Measurements from ENCODE around the gene ABCG1. TPM values are rescaled to one million over a fixed set of nuclear protein-coding genes. Genes with fewer than 3 reads are reported as not detected.

Gene ABCG1
- total RNA-seq, 1 experiment from 2014 or later: not detected

DNA sequence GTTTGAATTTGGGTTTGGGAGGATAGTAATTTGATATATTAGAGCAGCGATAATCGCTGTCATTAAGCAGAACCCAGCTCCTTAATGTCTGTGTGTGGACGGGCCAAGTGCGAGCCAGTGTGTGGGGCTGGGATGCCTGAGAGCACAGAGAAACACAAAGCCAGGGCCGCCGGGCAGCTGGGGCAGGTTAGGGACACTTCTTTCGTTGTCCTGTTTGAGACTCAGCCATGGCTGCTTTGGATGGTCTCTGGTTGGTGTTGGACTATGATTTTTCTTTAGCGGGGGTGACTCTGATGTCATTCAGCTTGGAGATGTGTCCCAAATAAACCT, 33.4 kb downstream of the ABCG1 start:
- DNase-seq: no peak
- no peaks in the 10 kb centered on the region for H3K36me3 ChIP-seq (ENCODE audit: control insufficient read depth, insufficient read depth, low read length)
- BruUV-seq (replicated peaks): no TSS peak
- H3K27me3 ChIP-seq (replicated peaks; ENCODE audit: control insufficient read depth, insufficient read depth, low read length): no peaks in the 10 kb centered on the region
- H3K9me3 ChIP-seq: no peaks in the 10 kb centered on the region
- intact Hi-C loops (cut with micrococcal nuclease; ENCODE audit: unreplicated experiment): loop anchor here (2.0 kb wide), 1 partner anchor 53 kb away; no protein-coding TSS in a partner anchor
- no peak overlapping the region for H3K4me3 ChIP-seq (ENCODE audit: low read depth, low read length)
- no peaks in the 10 kb centered on the region for H3K9me3 Mint-ChIP-seq (ENCODE audit: unreplicated experiment)
- H3K4me3 Mint-ChIP-seq (ENCODE audit: unreplicated experiment): no peak overlapping the region
- H3K4me1 Mint-ChIP-seq (ENCODE audit: low read depth, unreplicated experiment): no peaks in the 10 kb centered on the region
- peaks cover 21% of the 10 kb centered on the region for H3K27me3 Mint-ChIP-seq (ENCODE audit: insufficient read depth, unreplicated experiment)
- TF ChIP-seq, protein P1, sequence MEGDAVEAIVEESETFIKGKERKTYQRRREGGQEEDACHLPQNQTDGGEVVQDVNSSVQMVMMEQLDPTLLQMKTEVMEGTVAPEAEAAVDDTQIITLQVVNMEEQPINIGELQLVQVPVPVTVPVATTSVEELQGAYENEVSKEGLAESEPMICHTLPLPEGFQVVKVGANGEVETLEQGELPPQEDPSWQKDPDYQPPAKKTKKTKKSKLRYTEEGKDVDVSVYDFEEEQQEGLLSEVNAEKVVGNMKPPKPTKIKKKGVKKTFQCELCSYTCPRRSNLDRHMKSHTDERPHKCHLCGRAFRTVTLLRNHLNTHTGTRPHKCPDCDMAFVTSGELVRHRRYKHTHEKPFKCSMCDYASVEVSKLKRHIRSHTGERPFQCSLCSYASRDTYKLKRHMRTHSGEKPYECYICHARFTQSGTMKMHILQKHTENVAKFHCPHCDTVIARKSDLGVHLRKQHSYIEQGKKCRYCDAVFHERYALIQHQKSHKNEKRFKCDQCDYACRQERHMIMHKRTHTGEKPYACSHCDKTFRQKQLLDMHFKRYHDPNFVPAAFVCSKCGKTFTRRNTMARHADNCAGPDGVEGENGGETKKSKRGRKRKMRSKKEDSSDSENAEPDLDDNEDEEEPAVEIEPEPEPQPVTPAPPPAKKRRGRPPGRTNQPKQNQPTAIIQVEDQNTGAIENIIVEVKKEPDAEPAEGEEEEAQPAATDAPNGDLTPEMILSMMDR (IDR thresholded peaks at IDR 0.05; ENCODE audit: insufficient read depth in 1 of 2, low read depth in 1 of 2, low read length in 1 of 2, severe bottlenecking in 1 of 2, unreplicated experiment in 1 of 2): no peak
- no peaks in the 10 kb centered on the region for H3K36me3 Mint-ChIP-seq (ENCODE audit: insufficient read depth, unreplicated experiment)
- ChIA-PET POLR2A (no interaction called here), CTCF (no interaction called here)
- no peaks in the 10 kb centered on the region for H3K4me1 ChIP-seq
- no peak overlapping the region for H3K27ac Mint-ChIP-seq (ENCODE audit: unreplicated experiment)

DNA sequence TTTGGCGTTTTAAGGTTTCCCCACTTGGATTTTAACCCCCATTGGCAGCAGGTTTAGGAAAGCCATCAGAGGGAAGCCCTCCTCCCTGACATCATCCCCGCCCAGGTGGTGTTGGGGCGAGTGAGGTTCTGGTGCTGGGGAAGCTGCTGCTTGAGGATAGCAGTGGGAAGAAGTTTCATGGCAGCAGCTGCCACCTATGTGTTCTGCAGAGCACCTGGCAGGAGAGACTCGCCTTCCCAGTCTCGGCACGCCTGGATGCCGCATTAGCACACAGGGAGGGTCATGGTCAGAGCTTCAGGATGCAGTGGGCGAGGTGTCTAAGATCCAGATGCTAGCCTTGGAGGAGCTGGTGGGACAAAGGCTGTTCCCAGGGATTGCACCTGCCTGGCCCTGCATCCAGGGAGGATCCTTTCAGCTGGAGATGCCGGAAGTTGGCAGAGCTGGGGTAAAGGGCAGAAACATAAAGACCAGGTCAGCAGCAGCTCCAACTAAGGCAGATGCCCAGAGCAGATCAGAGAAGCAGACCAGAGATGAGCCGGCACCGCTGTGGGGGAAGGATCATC, 33.9 kb downstream of the ABCG1 start:
- TF ChIP-seq, protein P1 (IDR thresholded peaks at IDR 0.05; ENCODE audit: insufficient read depth in 1 of 2, low read depth in 1 of 2, low read length in 1 of 2, severe bottlenecking in 1 of 2, unreplicated experiment in 1 of 2): no peak
- H3K9me3 ChIP-seq: no peaks in the 10 kb centered on the region
- H3K36me3 ChIP-seq (ENCODE audit: control insufficient read depth, insufficient read depth, low read length): no peaks in the 10 kb centered on the region
- H3K4me1 ChIP-seq: no peaks in the 10 kb centered on the region
- Mint-ChIP-seq H3K27ac (ENCODE audit: unreplicated experiment) (no peak overlapping the region), H3K4me3 (ENCODE audit: unreplicated experiment) (no peak overlapping the region), H3K4me1 (ENCODE audit: low read depth, unreplicated experiment) (no peaks in the 10 kb centered on the region), H3K9me3 (ENCODE audit: unreplicated experiment) (no peaks in the 10 kb centered on the region), H3K27me3 (ENCODE audit: insufficient read depth, unreplicated experiment) (peaks cover 15% of the 10 kb centered on the region), H3K36me3 (ENCODE audit: insufficient read depth, unreplicated experiment) (no peaks in the 10 kb centered on the region)
- intact Hi-C loops (cut with micrococcal nuclease; ENCODE audit: unreplicated experiment): loop anchor here (2.0 kb wide), 1 partner anchor 54 kb away; no protein-coding TSS in a partner anchor
- DNase-seq: no peak
- no peaks in the 10 kb centered on the region for H3K27me3 ChIP-seq (replicated peaks; ENCODE audit: control insufficient read depth, insufficient read depth, low read length)
- no TSS peak for BruUV-seq (replicated peaks)
- H3K4me3 ChIP-seq (ENCODE audit: low read depth, low read length): no peak overlapping the region
- ChIA-PET POLR2A (no interaction called here), CTCF (no interaction called here)

DNA sequence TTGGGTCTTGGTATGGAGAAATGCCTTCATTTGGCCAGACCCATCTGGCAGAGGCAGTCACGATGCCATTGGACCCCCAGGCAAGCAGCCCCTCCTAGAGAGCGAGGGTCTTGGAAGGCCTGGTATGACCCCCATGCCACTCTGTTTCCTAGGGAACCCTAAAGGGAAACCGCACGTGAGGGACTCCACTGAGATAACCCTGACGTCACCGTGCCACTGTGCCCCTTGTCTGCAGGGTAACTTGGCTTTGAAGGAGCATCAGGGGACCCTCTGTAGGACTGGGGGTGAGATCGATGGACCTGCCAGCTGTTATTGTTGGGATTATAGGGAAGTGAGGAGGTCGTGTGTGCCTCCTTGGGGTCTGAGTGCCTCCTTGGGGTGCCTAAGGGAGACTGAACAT, 34.5 kb downstream of the ABCG1 start:
- no peaks in the 10 kb centered on the region for H3K9me3 ChIP-seq
- TF ChIP-seq, protein P1 (IDR thresholded peaks at IDR 0.05; ENCODE audit: insufficient read depth in 1 of 2, low read depth in 1 of 2, low read length in 1 of 2, severe bottlenecking in 1 of 2, unreplicated experiment in 1 of 2): no peak
- no peaks in the 10 kb centered on the region for H3K36me3 Mint-ChIP-seq (ENCODE audit: insufficient read depth, unreplicated experiment)
- peaks cover 14% of the 10 kb centered on the region for H3K27me3 Mint-ChIP-seq (ENCODE audit: insufficient read depth, unreplicated experiment)
- BruUV-seq (replicated peaks): no TSS peak
- ChIA-PET POLR2A (no interaction called here), CTCF (no interaction called here)
- H3K27ac Mint-ChIP-seq (ENCODE audit: unreplicated experiment): no peak overlapping the region
- no peaks in the 10 kb centered on the region; the same call in 1 of the 2 replicates for H3K27me3 ChIP-seq (replicated peaks; ENCODE audit: control insufficient read depth, insufficient read depth, low read length)
- no peak overlapping the region for H3K4me3 Mint-ChIP-seq (ENCODE audit: unreplicated experiment)
- no peak for DNase-seq
- no peaks in the 10 kb centered on the region for H3K4me1 ChIP-seq
- no peaks in the 10 kb centered on the region for H3K36me3 ChIP-seq (ENCODE audit: control insufficient read depth, insufficient read depth, low read length)
- no peaks in the 10 kb centered on the region for H3K4me1 Mint-ChIP-seq (ENCODE audit: low read depth, unreplicated experiment)
- H3K9me3 Mint-ChIP-seq (ENCODE audit: unreplicated experiment): no peaks in the 10 kb centered on the region
- no peak overlapping the region for H3K4me3 ChIP-seq (ENCODE audit: low read depth, low read length)
- intact Hi-C loops (cut with micrococcal nuclease; ENCODE audit: unreplicated experiment): loop anchor here (2.0 kb wide), 1 partner anchor 55 kb away; no protein-coding TSS in a partner anchor

Measured in Caco-2 (cell line).